Measurements from ENCODE around the gene DUS4L.
"Not testable (repeated sequence)": the region's sequence is repeated elsewhere in the genome, so short reads cannot be mapped to it uniquely, and the experiment has no call there.

Gene DUS4L, protein sequence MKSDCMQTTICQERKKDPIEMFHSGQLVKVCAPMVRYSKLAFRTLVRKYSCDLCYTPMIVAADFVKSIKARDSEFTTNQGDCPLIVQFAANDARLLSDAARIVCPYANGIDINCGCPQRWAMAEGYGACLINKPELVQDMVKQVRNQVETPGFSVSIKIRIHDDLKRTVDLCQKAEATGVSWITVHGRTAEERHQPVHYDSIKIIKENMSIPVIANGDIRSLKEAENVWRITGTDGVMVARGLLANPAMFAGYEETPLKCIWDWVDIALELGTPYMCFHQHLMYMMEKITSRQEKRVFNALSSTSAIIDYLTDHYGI

DNA sequence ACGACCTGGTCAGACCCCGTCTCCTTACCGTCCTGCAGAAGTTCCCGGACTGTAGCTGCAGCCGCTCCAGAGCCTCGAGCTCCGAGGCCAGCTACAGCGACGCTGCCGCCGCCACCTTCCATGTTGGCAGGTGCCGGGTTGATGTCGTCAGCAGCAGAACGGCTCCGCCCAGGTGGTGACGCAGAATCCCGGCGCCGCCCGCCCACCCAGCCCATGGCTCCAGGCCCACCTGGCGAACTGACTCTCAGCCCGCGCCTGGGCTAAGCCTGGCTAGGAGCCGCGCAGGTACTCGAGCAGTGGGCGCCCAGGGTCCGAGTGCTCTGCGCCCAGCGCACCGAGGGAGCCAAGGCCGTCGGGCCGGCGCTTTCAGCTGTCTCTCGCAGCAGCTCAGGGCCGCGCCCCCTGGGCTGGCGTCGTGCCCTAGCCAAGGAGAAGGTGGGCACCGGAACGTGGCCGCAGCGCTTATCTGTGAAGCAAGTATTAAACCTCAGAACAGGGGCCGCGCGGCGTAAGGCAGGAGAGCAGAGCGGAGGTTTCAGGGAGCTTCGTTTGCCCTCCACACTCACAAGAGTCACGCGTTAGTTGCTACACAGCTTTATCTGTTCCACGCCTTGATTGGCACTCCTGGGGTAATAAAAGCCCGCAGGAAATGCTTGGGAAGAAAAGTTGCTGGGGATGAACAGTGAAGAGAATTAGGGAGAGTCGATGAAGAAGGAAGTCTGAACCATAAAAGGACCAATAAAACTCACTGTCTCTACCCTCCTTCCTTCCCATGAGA lies at the start of gene DUS4L, which contains the start of gene COG5:
DUS4L (plus strand) TSS at position 197 of the 778 bp plus-strand sequence. CDS start 3,100 bp downstream, outside the sequence.
COG5 (minus strand) TSS at position 146 of the 778 bp plus-strand sequence; CDS start at position 122, 24 bp downstream.
- peak; percentile 89 for DNase-seq

DNA sequence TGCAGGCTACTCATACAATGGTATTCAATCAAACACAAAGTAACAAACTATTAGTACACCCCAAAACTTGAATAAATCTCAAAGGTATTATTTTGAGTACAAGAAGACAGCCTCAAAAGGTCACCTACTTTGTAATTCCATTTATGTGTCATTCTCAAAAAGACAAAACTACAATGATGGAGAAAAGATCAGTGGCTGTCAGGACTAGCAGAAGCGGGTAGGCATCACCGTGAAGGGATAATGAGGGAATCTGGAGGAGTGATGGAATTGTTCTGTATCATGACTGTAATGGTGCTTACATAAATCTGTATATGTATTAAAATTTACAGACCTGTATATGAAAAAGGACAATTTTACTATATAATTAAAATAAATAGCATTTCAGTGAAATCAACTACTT lies 37.1 kb upstream of the DUS4L start:
- no peak for DNase-seq

DNA sequence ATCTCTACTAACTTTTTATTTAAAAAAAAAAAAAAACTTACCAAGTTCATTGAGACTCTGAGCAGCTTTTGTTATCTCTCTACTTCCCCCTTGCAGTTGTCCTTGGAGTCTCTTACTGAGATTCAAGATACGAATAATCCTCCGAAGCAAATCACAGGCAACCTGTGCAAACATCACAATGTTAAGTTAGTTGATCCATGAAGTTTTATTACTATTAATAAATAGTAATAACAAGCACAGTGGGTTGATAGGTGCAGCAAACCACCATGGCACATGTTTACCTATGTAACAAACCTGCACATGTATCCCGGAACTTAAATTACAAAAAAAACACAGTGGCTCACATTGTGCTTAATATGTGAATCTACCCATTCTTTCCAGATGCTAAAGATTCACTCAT lies 36.6 kb upstream of the DUS4L start:
- DNase-seq = no peak

DNA sequence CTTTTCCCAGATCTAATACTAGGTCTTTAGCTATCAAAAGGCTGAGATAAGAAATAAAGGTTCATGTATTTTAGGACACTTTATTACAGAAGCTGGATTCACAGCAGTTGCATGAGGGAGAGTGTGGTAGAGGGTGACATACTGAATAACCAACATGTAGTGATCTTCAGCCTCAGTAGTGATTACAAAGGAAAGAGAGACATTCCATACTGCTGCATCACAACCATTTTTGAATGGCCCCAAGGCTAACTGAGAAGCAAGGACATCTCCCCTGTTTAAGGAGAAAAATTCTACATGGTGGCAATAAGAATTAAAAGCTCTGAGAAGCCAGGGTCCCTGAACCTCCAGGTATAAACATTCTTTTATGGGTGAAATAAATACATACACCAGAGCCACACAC lies 35.3 kb upstream of the DUS4L start:
- no peak for DNase-seq

DNA sequence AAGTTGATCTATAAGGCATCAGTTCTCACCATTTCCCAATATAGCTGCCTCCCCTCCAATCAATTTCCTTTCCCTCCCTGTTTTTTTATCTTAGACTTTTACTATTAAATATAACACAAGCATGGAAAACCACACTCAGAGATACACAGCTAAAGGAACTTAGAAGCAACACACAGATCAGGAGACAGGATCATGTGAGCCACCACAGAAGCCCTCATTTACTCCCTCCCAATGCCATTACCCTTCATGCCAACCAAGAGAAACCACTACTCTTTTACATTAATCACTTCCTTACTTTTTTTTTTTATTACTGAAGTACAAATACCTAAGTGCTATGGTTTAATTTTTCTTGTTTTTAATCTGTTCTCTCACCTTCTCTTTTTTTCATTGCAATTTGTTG lies 33.0 kb upstream of the DUS4L start:
- no peak for DNase-seq

DNA sequence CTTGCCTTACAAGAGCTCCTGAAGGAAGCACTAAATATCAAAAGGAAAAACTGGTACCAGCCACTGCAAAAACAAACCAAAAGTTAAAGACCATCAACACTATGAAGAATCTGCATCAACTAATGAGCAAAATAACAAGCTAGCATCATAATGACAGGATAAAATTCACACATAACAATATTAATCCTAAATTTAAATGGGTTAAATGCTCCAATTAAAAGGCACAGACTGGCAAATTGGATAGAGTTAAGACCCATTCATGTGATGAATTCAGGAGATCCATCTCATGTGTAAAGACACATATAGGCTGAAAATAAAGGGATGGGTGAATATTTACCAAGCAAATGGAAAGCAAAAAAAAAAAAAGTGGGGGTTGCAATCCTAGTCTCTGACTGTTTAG lies 29.6 kb upstream of the DUS4L start:
- no peak for DNase-seq

DNA sequence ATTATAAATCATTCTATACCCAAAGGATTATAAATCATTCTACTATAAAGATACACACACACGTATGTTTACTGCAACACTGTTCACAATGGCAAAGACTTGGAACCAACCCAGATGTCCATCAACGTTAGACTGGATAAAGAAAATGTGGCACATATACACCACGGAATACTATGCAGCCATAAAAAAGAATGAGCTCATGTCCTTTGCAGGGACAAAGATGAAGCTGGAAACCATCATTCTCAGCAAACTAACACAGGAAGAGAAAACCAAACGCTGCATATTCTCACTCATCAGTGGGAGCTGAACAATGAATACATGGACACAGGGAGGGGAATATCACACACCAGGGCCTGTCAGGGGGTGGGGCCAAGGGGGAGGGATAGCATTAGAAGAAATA lies 26.5 kb upstream of the DUS4L start:
- not testable (repeated sequence) for DNase-seq

DNA sequence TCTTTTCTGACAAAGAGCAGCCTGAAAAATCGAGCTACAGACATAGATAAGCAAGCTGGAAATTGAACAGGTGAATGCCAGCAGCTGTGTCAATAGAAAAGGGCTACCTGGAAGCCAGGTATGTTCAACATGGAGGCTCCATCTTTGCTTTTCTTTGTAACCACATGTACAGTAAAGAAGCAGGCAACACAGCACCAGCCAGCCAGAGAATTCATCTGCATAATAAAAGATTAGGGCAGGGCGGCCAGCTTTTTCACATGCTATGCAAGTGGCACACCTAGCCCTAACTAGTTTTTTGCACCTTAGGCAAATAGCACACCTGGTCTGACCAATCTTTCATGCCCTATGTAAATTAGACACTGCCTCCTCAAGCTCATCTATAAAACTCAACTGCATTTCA lies 25.8 kb upstream of the DUS4L start:
- DNase-seq = no peak

DNA sequence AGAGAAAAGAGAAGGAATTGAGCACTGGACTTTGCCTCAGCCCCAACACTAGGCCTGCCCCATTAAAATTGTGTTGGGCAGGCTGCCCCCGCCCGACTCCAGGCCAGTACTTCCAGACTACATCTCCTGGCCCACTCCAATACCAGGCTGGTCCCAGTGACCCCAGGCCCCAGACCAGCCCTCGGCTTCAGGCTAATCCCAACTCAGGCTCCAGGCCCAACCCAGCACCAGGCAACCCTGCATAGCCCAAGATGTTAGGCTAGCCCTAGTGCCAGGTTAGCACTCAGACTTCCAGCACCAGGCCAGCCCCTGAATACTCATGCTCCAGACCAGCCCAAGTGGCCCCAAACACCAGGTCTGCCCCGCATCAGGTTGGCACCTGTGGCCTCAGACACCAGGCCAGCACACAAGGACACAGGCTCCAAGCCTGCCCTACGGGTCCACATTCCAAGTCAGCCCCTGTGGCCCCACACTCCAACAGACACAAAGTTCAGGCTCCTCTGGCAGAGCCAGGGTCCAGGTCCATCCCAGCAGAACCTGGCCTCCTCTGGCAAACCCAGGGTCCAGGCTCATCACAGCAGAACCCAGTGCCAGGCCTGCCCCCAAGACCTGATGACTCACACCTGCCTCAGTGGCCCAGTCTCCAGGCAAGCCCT lies 20.3 kb upstream of the DUS4L start:
- DNase-seq = no peak

DNA sequence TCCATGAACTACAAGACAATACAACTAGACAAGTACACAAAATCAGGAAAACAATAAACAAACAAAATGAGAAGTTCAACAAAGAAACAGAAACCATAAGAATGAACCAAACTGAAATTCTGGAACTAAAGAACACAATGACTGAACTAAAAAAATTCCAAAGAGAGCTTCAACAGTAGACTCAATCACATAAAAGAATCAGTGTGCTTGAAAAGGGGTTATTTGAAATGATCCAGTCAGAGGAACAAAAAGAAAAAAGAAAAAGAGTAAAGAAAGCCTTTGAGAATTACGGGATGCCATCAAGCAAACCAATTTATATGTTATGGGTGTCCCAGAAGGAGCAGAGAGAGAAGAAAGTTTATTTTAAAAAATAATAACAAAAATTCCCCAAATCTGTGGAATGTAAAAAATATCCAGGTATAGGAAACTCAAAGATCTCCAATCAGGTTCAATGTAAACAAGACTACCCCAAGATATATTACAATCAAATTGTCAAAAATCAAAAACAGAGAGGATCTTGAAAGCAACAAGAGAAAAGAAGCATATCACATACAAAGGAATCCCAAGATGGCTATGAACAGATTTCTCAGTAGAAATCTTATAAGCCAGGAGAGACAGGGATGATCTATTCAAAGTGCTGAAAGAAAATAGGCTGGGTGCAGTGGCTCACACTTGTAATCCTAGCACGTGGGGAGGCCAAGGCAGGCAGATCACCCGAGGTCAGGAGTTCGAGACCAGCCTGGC lies 18.8 kb upstream of the DUS4L start:
- DNase-seq = no peak

DNA sequence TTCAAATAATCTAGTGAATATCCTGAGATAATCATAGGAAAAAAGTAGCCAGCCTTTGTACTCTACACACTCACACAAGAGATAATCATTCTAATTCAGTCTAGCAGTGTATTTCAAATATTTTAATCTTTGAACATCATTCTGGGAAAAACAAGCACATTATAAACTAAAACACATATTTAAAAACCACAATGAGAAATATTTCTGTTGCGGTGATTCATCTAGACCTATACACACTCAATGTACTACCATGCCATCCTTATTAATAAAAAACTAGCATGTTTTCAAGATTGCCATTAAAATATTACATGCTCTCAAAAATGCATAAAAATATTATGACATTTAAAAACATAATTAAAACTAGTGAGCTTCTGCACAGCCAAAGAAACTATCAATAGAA lies 11.8 kb upstream of the DUS4L start:
- DNase-seq = no peak

DNA sequence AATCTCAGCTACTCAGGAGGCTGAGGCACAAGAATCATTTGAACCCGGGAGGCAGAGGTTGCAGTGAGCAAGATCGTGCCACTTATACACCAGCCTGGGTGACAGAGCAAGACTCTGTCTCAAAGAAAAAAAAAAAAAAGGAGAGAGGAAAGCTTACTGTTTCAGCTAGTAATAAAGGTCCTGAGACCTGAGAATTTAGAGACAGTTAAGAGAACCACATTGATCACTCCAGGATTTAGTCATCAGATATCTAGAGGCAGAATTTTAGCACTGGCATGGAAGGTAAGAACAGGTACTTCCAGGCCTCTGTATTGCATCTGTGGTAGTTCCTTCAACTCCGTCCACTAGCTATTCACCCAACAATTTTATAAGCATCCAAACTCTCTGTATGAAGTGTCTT lies 7.9 kb upstream of the DUS4L start:
- no peak for DNase-seq

DNA sequence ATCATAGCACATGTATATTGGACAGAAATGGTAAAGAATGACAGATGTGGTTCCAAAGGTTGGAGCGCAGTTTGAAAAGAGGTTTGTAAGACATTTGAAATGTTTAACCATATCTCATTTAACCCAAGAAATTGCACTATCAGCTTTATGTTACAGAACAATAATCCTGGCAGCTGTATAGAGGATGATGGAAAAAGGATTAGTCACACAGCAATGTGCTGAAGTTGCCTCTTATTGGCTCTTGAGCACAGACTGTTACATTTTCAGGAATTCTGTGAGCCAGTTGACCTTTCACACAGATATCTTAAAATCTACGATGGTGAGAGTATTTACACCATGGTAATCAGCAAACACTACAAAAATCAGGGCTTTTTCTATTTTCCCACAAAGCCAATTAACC lies 3.9 kb upstream of the DUS4L start:
- DNase-seq = no peak

DNA sequence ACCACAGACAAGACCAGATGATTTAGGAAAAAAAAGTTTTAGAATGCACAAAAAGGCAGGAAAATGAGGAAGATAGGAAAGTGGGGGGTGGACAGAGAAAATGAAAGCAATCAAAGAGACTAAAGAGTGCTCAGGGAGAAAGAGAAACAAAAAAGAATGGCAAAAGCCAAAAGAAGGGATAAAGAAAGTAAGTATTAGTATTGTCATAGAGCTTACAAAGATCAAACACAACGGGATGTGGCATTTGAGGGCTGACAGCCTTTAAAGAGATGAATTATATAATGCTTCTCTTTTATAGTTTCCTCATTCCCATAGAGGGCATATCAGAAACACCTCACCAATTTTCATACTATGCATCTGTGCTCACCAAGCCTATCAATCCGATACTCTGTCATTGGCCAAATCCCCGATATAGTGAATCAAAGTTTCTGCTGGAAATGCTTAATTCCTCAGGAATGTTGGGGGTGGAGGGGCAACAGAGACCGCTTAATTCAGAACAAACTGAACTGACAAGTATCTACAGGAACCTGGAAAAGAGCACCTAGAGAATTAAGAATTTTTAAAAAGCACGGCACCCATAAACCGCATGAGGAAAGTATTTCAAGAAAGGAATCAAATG lies 2.8 kb upstream of the DUS4L start:
- DNase-seq = peak; percentile 27

DNA sequence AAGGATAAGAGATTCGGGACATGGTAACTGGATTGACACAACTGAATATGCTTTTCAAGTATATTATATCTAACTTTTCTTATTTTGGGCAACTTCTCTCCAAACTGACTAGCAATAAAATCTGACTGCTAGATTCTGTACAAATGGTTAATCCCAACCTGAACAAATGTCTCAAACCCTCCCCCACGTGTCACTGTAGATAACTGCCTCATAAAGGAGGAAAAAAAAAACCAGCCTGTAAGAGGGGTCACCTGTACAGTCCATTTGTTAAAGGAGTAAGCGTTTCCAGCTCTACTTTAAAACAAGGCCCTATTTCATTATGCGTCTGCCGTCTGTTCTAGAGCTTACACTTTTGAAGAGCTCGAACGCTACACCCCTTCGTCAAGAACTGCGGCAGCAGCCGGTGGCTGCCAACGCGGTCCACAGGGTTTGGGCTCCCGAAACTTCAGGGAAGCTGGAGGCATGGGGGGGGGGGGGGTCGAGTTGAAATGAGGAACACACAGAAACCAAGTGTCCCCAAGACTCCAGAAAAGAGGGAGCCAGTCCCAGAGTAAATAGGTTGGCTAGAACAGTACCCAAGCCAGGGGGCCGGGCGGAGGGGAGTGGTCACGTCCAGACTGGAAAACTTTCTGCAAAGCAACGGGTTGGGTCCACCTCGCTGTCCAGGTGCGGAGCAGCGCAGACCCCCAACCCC lies 543 bp upstream of the DUS4L start:
- DNase-seq = no peak

DNA sequence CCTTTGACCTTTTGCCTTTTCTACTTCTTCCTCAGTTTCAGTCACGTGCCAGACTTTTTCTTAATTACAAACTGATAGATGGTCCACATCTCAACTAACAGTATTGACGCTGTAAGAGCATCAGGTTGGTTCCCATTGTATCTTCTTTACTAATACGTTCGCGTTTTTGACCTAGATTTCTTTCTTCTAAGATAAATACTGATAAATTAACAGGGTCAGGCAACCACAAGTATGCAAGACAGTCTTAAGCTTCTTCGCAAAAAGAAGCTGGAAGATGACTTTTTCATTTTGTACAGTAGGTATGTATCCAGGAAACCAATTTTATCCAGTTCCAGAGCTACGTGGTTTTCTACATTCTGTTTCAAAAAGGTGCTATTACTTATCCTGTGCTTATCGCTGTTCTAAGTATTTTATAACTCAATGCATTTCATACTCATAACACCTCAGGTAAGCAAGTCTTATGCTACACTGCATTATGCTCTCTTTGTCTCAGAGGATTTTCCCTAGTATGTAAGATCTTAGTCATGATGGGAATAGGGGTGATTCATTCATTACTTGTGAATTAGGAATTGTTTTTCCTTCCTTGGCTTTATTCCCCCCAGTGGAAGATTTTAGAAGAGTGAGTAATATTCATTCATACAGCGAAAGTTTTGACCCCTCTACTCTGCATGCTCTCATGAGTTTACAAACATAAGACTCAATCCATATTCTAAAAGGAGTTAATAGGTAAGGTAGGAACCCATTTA lies 955 bp downstream of the DUS4L start:
- no peak for DNase-seq

DNA sequence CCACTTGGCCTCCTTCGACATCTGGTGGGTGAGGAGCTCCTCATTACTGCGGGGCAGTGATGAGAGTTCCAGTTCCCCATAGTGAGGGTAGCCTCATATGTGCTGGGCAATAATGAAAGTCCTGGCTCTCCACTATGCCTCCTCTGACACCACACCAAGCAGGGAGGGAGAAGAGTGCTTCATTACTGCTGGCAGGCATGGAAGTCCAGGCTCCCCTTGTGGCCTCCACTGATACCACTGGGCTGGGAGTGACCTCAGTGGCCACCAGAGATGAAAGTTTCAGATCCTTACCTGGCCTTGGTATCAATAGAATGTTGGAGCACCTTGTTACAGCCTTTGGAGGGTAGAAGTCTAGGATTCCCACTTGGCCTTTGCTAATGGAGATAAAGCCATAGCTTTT lies 6.5 kb downstream of the DUS4L start:
- DNase-seq = no peak

DNA sequence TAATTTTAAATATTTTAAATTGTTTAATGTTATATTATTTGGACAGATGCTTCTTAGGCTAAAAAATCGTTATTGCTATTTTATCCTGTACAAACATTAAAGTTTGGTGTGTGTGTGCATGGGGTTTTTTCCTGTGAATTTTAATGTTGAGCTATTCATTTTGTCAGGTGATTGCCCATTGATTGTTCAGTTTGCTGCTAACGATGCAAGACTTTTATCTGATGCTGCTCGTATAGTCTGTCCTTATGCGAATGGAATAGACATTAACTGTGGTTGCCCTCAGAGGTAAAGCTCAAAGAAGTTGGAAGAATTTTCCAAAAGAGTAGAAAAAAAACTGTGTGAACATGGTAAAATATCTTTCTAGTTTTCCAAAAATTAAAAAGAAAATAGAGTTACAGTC lies 9.8 kb downstream of the DUS4L start:
- DNase-seq = no peak

DNA sequence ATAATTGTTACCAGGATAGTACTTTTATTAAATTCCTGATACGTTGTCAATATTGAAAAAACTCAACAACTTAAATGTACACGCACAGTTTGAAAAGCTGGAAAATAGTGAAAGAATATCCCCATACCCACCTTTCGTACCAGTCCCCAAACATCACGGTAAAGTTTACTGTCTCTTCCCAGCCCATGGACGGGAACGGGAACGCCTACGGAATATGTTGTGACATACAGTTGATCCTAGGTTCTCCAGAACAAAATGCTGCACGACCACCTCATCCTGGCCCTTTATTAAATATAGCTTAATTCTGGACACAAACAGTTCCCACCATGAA lies 15.7 kb downstream of the DUS4L start:
- DNase-seq = no peak

DNA sequence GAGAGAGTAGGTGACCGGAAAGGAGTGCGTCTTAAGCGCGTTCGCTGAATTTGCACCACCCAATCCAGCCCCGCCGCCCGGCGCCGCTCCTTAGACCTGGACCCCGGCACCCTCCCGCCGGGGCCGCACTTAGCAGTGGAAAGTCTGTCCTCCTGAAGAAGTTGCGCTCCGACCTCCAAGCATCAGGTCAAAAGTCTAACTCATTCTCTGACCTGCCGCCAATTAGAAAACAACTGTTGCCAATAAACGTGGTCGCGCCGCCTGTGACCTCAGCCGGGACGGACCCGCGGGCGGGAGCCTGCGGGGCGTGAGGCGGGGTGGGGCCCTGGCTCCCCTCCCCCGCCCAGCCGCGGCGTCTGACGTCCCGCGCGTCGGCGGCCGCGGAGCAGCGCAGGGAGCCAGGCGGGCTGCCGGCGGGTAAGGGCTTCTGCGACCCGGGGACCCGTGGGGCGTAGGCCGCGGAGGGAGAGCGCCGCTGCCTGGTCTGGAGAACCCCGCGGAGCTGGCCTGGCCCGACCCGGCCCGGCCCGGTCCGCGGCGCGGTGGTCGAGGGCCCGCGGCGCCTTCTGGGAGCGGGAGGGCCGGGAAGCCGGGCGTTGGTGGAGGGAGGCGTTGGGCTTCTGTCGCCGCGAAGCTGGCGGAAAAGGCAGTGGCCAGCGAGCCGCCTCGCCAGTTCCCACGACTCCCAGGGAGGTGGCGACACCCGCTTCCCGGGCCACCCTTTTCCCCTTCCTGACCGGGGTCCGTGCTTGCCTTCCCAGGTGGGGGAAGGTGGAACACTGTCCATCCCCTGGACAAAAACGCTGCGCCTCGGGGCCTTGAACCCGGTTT lies 16.3 kb downstream of the DUS4L start, which contains the start of gene BCAP29:
BCAP29 (plus strand) TSS at position 362 of the 831 bp plus-strand sequence. CDS start 527 bp downstream, outside the sequence.
- DNase-seq = peak; percentile 74

Measured in CD4-positive, alpha-beta T cell treated with Interleukin-17A for 4 hours (primary cell).